ENCODE results near the gene LCLAT1. TPM values are rescaled to one million over a fixed set of nuclear protein-coding genes. Genes with fewer than 3 reads are reported as not detected.
"Not testable (repeated sequence)": the region's sequence is repeated elsewhere in the genome, so short reads cannot be mapped to it uniquely, and the experiment has no call there.

LCLAT1 gene
- total and polyA plus RNA-seq, 12 donors, result 8.0 to 56.4 (median 42.7) TPM

DNA sequence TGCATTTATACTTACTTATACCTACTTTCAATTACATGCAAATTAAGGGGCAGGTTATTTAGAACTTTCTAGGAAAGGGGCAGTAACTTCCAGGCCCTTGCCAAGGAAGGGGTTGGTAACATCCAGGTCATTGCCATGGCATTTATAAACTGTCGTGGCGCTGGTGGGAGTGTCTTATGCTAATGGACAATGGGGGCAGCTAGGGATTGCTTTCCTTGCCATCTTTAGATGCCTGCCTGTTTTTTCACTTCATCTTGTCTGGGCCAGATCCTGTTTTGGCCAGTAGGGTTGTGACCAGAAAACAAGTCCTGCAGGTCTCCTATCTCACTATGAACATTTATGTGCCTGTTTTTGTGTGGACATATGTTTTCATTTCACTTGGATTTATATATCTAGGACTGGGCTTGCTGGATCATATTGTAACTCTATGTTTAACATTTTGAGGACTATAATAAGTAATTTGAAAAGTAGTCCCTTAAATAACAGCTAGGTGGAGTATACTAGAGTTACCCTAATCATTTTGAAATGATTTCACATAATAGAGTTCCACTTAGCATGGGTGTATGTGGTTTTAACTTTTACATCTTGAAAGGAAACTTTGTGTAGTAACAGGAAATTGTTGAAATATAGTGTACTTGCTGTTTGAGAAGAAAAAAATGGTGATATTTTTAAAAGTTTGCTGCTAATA, 56.1 kb downstream of the LCLAT1 start:
- no peaks in the 10 kb centered on the region for H3K27me3 ChIP-seq
- peak overlapping the region in 4 of 10 donors; percentile 0 to 65 (median 30) for H3K27ac ChIP-seq
- peaks cover 0 to 51% (median 35%) of the 10 kb centered on the region in 9 donors for H3K4me1 ChIP-seq
- TF ChIP-seq, protein P1, sequence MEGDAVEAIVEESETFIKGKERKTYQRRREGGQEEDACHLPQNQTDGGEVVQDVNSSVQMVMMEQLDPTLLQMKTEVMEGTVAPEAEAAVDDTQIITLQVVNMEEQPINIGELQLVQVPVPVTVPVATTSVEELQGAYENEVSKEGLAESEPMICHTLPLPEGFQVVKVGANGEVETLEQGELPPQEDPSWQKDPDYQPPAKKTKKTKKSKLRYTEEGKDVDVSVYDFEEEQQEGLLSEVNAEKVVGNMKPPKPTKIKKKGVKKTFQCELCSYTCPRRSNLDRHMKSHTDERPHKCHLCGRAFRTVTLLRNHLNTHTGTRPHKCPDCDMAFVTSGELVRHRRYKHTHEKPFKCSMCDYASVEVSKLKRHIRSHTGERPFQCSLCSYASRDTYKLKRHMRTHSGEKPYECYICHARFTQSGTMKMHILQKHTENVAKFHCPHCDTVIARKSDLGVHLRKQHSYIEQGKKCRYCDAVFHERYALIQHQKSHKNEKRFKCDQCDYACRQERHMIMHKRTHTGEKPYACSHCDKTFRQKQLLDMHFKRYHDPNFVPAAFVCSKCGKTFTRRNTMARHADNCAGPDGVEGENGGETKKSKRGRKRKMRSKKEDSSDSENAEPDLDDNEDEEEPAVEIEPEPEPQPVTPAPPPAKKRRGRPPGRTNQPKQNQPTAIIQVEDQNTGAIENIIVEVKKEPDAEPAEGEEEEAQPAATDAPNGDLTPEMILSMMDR (IDR thresholded peaks at IDR 0.05), result peak in 5 of 9 donors; percentile 10 to 44 (median 39)
- WGBS, 2 donors, result 91 to 95% methylated on average over 2 of the region's 2 CpGs
- peaks cover 0 to 49% (median 11%) of the 10 kb centered on the region in 11 donors for H3K9me3 ChIP-seq
- no peak overlapping the region for H3K4me3 ChIP-seq
- H3K36me3 ChIP-seq, result no peaks in the 10 kb centered on the region
- intact Hi-C loops (cut with DNase I), result no loop called here
- ATAC-seq (peak in 4 of 8 donors; percentile 25 to 55 (median 44)), DNase-seq (no peak)

DNA sequence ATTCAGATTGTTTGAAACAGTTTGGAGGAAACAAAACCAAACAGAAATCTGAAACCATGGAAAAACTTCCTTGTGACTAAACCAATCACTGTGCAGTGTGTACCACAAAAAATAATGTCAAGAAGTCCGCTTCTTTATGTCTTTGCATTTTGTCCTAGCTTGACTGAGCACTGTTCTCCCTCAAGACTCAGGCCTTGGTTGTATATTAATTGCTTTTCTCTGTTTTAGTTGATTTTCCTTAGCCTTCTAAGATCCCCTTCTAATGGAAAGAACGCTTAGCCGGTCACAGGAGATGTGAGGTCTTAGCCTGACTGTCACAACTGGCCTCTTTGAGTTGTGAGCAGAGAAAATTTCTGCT, 56.6 kb downstream of the LCLAT1 start:
- Histone ChIP-seq H3K4me3 (no peak overlapping the region), H3K27ac (peak overlapping the region in 4 of 10 donors; percentile 0 to 65 (median 30)), H3K27me3 (no peaks in the 10 kb centered on the region), H3K9me3 (peaks cover 0 to 48% (median 6%) of the 10 kb centered on the region in 11 donors), H3K36me3 (no peaks in the 10 kb centered on the region), H3K4me1 (peaks cover 0 to 51% (median 35%) of the 10 kb centered on the region in 9 donors)
- intact Hi-C loops (cut with DNase I), result no loop called here
- WGBS, 2 donors, result 76 to 84% methylated on average over 3 of the region's 3 CpGs
- TF ChIP-seq, protein P1 (IDR thresholded peaks at IDR 0.05), result no peak
- ATAC-seq (peak in 3 of 8 donors; percentile 18 to 31 (median 19)), DNase-seq (no peak)

DNA sequence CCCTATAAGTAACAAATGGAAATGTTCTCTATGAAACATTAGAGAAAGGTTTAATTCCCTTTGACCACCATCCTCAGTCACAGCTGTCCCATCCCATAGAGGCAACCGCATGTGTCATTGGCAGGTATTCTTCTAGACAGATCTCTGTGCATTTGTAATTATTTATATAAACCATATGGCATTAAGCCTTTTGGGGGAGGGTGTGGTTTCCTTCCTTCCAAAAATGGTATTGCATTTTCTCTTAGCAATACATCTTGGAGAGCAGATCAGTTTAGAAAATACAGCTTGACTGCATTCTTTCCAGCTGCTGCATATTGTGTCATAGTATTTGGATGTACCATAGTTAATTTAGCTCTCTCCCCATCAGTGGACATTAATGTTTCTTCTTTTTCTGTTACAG, 57.7 kb downstream of the LCLAT1 start:
- peak overlapping the region in 3 of 10 donors; percentile 17 to 38 (median 33) for H3K27ac ChIP-seq
- no peaks in the 10 kb centered on the region for H3K27me3 ChIP-seq
- no peak overlapping the region for H3K4me3 ChIP-seq
- DNase-seq (no peak), ATAC-seq (no peak)
- WGBS, 2 donors, result 85 to 92% methylated on average over 1 of the region's 1 CpG
- peaks cover 0 to 38% (median 5%) of the 10 kb centered on the region in 11 donors for H3K9me3 ChIP-seq
- intact Hi-C loops (cut with DNase I), result no loop called here
- no peaks in the 10 kb centered on the region for H3K36me3 ChIP-seq
- TF ChIP-seq, protein P1 (IDR thresholded peaks at IDR 0.05), result no peak
- H3K4me1 ChIP-seq, result peaks cover 0 to 54% (median 38%) of the 10 kb centered on the region in 9 donors

DNA sequence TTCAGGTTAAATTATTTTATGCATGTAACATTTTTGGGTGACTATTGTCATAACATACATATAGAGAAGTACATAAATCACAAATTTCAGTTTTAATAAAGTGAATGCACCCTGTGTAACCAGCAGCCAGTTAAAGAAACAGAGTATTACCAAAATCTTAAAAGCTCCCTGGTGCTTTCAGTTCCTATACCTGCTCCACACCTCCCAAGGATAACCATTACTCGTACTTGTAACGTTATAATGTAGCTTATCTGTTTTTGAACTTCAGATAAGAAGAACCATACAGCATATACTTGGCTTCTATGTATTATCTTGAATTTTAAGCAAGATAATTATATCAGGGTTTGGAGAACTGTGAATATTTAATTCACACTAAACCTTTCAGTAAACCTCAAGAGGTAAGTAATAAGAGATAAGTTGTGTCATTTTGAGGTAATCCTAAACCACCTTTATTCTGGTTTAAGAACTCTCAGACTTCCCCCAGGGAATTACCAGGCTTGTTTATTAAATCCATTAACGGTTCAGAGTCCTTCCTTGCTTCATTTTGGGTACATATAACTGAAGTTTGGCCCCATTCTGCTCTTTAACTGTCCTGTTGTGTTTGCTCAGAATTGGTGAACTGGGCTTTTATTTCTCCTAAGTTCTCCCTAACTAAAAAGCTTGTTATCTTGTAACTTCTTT, 58.6 kb downstream of the LCLAT1 start:
- WGBS, 2 donors, result 41 to 45% methylated on average over 3 of the region's 3 CpGs
- H3K27me3 ChIP-seq, result no peaks in the 10 kb centered on the region
- H3K36me3 ChIP-seq, result no peaks in the 10 kb centered on the region
- peaks cover under 1 to 60% (median 47%) of the 10 kb centered on the region in 9 donors for H3K4me1 ChIP-seq
- H3K4me3 ChIP-seq, result no peak overlapping the region
- ATAC-seq (no peak), DNase-seq (no peak)
- H3K9me3 ChIP-seq, result peaks cover 0 to 29% (median 3%) of the 10 kb centered on the region in 11 donors
- intact Hi-C loops (cut with DNase I), result no loop called here
- H3K27ac ChIP-seq, result peak overlapping the region in 4 of 10 donors; percentile 25 to 46 (median 36)
- TF ChIP-seq, protein P1 (IDR thresholded peaks at IDR 0.05), result no peak

DNA sequence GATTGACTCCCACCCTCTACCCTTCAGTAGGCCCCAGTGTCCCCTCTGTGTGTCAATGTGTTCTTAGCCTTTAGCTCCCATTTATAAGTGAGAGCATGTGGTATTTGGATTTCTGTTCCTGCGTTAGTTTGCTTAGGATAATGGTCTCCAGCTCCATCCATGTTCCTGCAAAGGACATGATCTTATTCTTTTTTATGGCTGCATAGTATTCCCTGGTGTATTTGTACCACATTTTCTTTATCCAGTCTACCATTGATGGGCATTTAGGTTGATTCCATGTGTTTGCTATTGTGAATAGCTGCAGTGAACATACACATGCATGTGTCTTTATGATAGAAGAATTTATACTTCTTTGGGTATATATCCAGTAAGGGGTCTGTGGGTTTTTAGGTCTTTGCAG, 60.4 kb downstream of the LCLAT1 start:
- WGBS, 2 donors, result 94 to 100% methylated on average over 1 of the region's 1 CpG
- DNase-seq; H3K4me3 ChIP-seq; H3K27me3 ChIP-seq; H3K36me3 ChIP-seq; H3K27ac ChIP-seq; intact Hi-C loops (cut with DNase I); ATAC-seq: not testable (repeated sequence)
- H3K4me1 ChIP-seq, result peaks cover 12 to 78% (median 62%) of the 10 kb centered on the region in 9 donors
- peaks cover 0 to 18% (median 3%) of the 10 kb centered on the region in 11 donors for H3K9me3 ChIP-seq

Data from heart right ventricle (tissue), 16 donors.